GM12874 (cell line): Measurements from ENCODE around the gene VEPH1.
A peak's percentile ranks its signal among the peaks of the same experiment; 100 is the strongest.

Experiments used
- TF ChIP-seq, protein P1 (sequence below): IDR thresholded peaks from 2 replicates; pipeline ENCODE4 v1.5.1; 2011; ENCODE audit warnings: low read depth, mild to moderate bottlenecking, control low read depth, low read length, moderate library complexity; ENCODE audit not compliant: insufficient read depth

VEPH1 gene

DNA sequence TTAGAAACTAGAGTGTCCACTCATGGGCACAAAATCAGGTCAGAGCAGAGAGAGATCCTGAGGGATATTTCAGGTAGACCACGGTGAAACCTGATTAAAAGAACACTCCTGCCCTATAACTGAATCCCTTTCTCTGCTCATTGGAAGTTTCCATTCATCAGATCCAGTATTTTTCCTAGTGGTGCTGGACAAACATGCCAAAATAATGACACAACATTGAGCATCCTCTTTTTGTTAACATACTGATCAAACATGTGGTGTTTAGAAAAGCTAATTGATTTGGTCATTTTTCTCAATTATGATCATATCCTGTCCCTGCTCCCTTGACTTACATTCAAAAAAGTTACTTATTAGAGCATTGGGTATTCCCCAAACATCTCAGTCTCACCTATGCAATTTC lies 39.4 kb downstream of the VEPH1 start:
- TF ChIP-seq, protein P1, sequence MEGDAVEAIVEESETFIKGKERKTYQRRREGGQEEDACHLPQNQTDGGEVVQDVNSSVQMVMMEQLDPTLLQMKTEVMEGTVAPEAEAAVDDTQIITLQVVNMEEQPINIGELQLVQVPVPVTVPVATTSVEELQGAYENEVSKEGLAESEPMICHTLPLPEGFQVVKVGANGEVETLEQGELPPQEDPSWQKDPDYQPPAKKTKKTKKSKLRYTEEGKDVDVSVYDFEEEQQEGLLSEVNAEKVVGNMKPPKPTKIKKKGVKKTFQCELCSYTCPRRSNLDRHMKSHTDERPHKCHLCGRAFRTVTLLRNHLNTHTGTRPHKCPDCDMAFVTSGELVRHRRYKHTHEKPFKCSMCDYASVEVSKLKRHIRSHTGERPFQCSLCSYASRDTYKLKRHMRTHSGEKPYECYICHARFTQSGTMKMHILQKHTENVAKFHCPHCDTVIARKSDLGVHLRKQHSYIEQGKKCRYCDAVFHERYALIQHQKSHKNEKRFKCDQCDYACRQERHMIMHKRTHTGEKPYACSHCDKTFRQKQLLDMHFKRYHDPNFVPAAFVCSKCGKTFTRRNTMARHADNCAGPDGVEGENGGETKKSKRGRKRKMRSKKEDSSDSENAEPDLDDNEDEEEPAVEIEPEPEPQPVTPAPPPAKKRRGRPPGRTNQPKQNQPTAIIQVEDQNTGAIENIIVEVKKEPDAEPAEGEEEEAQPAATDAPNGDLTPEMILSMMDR: no peak

DNA sequence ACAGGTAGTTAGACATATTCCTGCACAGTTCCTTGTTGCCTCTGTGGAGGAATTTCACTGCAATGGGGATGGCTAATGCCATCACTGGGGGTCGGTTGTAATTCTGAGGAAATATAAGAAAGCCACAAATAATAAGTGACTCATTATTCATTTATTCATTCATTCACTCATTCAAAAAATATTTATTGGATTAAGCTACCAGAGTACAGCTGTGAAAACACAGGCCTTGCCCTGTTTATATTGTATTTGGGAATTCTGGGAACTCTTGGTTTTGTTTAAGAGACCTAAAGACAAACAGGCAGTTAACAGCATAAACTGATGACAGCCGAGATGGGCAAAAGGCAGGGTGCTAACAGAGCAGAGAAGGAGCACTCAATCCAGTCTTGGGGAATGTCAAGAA lies 43.0 kb downstream of the VEPH1 start:
- TF ChIP-seq, protein P1: no peak

DNA sequence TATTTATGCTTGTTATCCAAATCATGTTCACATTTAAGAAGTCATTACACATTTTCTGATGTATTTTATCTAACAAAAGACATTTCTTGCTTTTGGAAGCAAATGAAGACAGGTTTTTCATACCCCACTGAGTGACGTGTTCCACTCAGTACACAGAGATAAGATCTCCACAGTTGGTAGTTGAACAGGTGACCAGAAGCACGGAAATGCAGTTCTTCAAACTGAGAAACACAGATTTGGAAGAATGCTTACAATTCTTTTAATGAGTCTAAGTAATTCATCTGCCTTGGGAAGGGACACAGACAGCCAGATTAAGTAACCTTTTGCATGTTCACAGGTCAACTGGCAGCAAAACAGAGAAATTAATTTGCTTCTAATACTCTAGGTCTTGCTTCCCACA lies 43.5 kb downstream of the VEPH1 start:
- TF ChIP-seq, protein P1: no peak

DNA sequence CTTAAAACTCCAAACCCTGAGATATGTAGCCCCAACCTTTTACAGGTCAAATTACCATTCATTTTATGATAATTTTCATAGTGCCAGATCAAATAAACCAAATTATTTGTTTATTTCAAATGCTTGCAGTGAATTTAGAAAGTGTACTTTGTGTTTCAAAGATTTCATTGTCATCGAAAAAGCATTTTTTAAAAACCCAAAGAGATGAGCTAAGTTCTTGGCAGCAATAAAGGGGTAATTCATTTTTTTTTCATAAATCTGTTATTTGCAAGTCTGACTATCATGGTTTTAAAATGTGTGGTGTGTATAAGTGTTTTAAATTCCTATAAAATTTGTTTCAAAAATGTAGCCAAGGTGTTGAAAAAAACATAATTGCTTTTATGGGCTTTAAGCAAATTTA lies 49.4 kb downstream of the VEPH1 start:
- TF ChIP-seq, protein P1: no peak

DNA sequence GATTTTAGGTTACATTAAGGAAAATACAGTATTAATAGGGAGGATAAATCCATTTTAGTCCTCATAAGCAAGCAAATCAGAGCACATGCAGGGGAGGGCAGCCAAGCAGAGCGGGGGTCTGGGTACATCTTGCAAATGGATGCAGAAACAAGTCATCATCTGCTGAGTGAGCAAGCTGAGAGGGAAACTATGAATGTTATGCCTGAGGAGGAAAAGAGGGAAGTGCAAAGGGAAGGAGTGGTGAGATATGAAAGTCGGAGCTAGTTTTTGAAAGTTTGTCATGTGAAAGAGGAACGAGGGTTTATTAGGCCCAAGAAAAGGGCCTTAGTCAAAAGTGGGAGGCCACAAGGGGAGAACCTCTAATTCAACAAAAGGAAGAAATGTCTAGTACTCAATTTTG lies 51.1 kb downstream of the VEPH1 start:
- TF ChIP-seq, protein P1: no peak

DNA sequence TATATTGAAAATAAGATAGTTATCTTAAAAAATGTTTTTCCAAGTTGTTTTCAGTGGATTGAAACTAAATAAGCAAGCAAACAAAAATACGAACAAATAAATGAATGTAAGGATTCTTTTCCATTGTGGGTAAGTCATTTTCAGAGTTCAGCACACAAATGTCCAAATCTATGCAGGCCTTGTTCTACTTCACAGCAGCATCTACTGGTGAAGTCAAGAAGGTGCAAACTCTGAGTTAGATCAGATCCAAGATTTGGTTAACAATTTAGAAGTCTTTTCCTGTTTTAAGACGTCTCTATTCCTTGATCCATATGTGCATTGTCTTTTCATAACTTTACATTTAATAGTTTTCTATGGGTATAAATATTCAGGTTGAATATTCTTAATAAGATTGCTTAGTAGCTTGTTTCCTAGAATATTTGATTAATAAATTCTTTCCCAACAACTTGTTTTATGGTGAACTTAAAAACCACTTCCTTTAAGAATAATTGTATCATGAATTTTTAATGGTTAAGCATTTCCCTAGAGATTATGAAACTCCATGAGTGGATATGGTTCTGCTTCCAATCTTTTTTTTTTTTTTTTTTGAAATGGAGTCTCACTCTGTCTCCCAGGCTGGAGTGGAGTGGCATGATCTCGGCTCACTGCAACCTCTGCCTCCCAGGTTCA lies 56.1 kb downstream of the VEPH1 start:
- TF ChIP-seq, protein P1: peak; percentile 35; the same call in 1 of the 2 replicates

DNA sequence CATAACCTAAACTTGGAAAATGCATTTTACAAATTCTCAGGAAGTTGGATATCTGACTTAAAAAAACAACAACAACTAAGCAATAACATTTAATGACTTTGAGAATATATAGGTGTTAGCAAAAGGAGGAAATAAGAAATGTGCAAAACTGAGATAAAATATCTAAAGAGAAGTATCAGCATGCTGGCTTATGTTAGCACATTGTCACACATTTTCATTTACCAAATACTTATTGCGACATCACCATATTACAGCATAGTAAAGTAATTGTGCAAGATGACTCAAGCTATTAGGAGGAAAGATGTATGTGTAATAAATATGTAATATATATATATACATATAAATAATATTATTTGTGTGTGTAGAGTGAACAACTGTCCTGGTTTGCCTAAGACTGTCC lies 57.4 kb downstream of the VEPH1 start:
- TF ChIP-seq, protein P1: no peak
